Muscle of back (tissue), 11 donors: ENCODE data around the gene EFEMP1. TPM values are rescaled to one million over a fixed set of nuclear protein-coding genes. Genes with fewer than 3 reads are reported as not detected.
A peak's percentile ranks its signal among the peaks of the same experiment; 100 is the strongest.

ENCODE experiments used
- DNase-seq, 3 donors: peaks; one replicate each; pipeline versions ENCODE4 v3.0.0 to v3.0.0-alpha.2; 2013
- polyA plus RNA-seq, 10 donors: library from polyadenylated mRNA; unstranded; fragments of 120-200 nt; gene quantifications; one replicate each; pipeline ENCODE4 v1.2.1, GENCODE V29; 2013; ENCODE audit not compliant: insufficient read length in 10 of 10

Gene EFEMP1
- polyA plus RNA-seq, 10 donors, result 34.4 to 102 (median 49.8) TPM

DNA sequence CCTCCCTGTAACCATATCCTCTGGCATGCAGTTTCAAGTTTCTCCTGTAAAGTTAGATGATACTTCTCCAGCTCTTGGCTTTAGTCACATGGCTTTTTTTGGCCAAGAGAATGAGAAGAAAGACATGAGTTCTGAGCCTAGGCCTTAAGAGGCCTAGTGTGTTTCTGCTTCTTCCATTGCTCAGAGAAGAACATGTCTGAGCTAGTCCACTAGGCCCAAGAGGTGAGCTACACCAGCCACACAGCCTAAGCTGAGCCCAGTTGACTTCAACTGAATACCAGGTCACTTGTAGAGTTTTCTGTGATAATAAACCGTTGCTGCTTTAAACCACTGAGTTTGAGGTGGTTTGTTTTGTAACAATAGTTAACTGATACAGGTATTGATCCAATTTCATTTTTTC lies 19.9 kb upstream of the EFEMP1 start:
- DNase-seq, result no peak

- no peak for DNase-seq
Measured at GRCh38 chr2:55936351-55936750, 12.8 kb upstream of the EFEMP1 start.

DNA sequence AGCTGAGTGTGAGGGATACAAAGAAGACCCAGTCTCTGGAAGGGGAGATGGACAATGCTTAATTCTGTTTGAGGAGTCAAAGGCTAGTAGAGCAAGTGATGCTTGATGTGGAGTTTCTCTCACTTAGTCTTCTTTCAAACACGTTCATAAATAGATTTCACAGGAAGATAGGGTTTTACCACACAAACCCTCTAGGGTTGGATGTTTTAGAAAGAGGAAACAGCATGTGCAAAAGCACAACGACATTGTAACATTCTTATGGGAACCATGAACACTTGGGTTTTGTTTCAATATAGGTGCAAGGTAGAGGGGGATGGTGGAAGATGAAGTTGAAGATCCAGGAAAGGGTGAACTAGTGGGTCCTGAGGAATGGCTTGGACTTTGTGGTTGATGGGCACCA lies 10.8 kb upstream of the EFEMP1 start:
- DNase-seq, result no peak

DNA sequence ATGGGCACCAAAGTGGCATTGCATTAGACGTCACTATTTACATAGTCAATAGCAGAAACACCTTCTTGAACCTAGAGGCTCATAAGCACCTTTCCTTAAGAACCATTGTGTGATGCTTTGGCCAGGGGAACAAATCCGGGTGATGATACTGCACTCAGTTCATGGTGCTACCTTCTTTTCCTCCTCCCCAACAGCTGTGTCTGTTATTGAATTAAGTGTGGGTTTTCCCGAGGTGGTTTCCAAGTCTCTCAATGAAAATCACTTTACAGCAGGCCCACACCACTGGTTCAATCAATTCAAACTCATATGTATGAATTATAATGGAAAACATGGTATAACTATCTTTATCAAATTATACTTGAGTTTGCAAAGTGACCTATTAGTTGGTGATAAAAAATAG lies 9.3 kb upstream of the EFEMP1 start:
- DNase-seq, result no peak

GRCh38 chr2:55931281-55931680 lies 7.7 kb upstream of the EFEMP1 start:
- no peak for DNase-seq

DNA sequence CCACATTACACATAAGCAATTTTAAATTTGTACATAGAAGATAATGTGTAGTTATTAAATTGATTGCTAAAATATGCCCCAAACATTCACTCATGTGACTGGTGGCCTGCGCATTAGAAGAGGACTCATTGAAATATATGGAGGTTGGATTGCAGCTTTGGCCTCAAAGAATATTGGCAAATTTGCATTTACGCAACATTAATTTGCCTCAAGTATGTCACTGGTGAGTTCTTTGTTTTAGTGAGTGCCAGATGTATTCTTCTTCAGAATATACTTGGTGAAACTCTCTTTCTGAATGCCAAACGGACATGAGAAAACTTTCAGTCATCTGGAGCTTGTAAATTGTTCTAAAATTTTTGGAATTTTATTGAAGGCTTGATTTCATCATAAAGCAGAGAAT lies 5.9 kb upstream of the EFEMP1 start:
- peak in 2 of 3 donors; percentile 18 to 36 for DNase-seq

GRCh38 chr2:55926974-55927373 lies 3.4 kb upstream of the EFEMP1 start:
- DNase-seq, result no peak

GRCh38 chr2:55926246-55926645 lies 2.7 kb upstream of the EFEMP1 start:
- DNase-seq, result no peak

- DNase-seq, result no peak
Measured at GRCh38 chr2:55923982-55924321, 370 bp upstream of the EFEMP1 start.

DNA sequence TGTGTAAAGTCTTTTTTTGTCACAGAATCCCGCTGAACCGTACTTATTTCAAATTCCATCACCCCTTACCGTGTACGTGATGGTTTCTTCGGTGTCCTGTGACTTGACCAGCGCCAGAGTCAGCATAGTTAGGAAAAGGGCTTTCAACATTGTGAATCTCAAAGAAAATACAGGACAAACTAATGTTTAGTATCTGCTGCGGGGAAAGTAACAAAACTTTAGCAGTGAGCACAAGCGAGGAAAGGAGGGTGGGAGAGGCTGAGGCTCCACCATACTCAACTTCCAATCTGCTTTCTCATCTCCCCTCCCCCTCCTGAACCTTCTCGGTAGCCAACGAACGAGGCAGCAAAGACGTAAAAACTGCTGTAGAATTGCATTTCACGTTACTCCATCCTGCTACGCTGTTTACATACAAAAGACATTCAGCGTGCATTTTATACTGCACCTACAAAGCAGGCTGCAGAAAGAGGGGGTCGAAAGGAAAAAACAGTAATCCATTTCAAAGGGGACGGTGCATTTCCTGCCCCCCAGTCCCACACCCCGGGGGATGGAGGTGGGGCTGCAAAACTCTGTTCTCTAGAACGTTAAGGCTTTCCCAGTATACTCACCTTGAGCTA lies 1.2 kb downstream of the EFEMP1 start:
- peak; percentile 20 to 69 (median 34) for DNase-seq

DNA sequence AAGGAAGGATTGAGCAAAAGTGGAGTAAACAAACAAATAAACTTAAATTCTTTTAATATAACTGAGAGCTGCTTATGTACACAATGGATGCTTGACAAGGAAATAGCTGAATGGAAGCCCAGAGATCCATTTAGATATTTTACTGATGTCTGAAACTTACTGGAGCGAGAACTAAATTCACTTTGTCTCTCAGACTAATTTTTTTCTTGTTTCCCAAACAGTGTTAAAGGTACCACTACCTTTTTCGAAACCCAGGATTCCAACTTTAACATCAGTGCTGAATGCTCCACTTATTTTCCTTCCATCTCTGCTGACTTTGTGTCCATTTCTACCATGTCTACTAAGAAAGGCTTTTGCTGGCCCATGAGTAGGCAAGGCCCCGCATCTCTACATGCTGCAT lies 4.0 kb downstream of the EFEMP1 start:
- DNase-seq, result no peak

DNA sequence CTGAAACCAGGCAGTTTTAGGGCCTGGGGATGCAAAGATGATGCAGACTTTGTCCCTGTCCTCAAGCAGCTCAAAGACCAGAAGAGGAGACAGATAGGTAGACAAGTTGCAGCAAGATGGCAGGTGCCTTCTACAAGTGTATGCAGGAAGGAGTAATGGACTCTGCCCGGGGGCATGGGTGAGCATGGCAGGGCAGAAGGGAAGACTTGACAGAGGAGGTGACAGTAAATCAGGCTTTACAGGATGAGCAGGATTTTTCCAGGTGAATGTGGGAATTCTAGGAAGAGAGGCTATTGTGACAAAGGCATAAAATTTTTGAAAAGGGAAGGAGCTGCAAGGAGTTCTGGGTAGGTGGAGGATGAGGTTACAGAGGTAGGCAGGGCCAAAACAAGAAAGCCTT lies 4.7 kb downstream of the EFEMP1 start:
- no peak for DNase-seq

GRCh38 chr2:55917713-55918390 lies 5.7 kb downstream of the EFEMP1 start:
- no peak for DNase-seq

- no peak for DNase-seq
Measured at GRCh38 chr2:55917117-55917516, 6.5 kb downstream of the EFEMP1 start.

DNA sequence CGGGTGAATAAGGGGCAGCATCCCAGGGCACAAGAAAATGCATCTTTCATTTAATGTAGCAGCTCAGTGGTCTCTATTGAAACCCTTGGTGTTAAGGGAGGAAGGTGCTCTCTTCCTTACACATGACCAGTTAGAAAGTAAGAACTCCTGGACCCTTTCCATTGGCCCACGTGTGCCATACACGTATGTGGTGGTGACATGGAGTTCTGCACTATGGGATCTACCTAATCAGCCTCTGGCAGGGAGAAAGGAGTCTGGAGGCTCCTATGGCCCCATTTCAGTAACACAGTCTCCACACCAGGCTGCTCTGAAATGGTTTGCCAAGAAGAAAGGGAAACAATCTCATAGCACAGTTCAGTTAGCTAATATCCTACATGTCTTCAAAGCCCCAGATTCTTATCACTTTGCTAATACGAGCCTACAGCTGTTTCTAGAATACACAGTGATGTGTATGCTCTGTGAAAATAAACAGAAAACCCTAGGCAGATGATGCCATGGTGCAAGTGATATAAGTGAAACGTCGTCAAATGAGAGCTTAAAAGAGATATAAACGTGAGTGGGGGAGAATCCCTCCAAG lies 7.0 kb downstream of the EFEMP1 start:
- no peak for DNase-seq

GRCh38 chr2:55914786-55915185 lies 8.8 kb downstream of the EFEMP1 start:
- DNase-seq, result no peak

- DNase-seq, result no peak
Measured at GRCh38 chr2:55912926-55913325, 10.7 kb downstream of the EFEMP1 start.

GRCh38 chr2:55910077-55910476 lies 13.5 kb downstream of the EFEMP1 start:
- DNase-seq, result no peak

DNA sequence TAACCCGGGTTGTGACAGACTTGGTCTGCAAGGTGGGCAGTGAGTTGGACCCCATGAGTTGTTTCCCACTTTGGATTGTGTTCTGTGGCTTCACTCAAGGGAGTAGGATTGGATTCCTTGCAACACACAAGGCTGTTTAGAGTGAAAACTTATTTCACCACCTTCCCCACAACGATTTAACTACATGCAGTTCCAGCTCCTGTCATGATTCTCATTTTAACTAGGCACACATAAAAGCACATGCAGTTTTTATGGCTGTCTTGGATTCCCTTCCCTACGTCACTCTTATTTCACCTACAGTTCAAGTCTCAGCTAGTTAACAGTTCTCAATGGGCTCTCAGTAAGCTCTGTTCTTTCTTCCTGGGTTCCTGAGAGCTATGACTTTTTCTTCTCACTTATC lies 15.9 kb downstream of the EFEMP1 start:
- no peak for DNase-seq

GRCh38 chr2:55906993-55907392 lies 16.6 kb downstream of the EFEMP1 start:
- no peak for DNase-seq

- no peak for DNase-seq
Measured at GRCh38 chr2:55903727-55904126, 19.9 kb downstream of the EFEMP1 start.

- DNase-seq, result no peak
Measured at GRCh38 chr2:55902971-55903370, 20.6 kb downstream of the EFEMP1 start.

DNA sequence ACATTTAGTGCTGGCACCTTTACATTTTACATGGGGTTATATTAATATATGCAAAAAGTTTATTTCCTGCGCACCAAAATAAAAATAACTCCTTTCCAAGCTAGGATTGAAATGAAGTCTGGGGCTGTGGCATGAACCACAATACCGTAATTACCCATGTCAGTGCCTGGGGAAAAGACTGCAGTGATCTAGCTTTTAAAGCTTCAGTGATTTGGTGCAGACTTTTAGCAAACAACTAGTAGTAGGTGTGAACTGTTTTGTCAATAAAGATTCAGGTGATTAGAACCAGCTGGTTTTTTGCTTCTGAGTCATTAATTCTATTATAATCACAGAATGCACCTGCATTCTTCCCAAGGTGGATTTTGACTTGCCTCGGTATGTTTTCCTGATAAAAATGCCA lies 21.2 kb downstream of the EFEMP1 start:
- no peak for DNase-seq

- DNase-seq, result no peak
Measured at GRCh38 chr2:55901941-55902340, 21.6 kb downstream of the EFEMP1 start.
